GM21528 (cell line): ENCODE measurements around the gene NETO2.
"Not testable (repeated sequence)": the region's sequence is repeated elsewhere in the genome, so short reads cannot be mapped to it uniquely, and the experiment has no call there.

Source experiments
- ATAC-seq: cut with Tn5 transposase; IDR thresholded peaks from one replicate; pipeline ENCODE4 v1.9.1; 2021; ENCODE audit warnings: mild to moderate bottlenecking, moderate library complexity; ENCODE audit not compliant: unreplicated experiment, low FRiP score

NETO2 gene, protein sequence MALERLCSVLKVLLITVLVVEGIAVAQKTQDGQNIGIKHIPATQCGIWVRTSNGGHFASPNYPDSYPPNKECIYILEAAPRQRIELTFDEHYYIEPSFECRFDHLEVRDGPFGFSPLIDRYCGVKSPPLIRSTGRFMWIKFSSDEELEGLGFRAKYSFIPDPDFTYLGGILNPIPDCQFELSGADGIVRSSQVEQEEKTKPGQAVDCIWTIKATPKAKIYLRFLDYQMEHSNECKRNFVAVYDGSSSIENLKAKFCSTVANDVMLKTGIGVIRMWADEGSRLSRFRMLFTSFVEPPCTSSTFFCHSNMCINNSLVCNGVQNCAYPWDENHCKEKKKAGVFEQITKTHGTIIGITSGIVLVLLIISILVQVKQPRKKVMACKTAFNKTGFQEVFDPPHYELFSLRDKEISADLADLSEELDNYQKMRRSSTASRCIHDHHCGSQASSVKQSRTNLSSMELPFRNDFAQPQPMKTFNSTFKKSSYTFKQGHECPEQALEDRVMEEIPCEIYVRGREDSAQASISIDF

DNA sequence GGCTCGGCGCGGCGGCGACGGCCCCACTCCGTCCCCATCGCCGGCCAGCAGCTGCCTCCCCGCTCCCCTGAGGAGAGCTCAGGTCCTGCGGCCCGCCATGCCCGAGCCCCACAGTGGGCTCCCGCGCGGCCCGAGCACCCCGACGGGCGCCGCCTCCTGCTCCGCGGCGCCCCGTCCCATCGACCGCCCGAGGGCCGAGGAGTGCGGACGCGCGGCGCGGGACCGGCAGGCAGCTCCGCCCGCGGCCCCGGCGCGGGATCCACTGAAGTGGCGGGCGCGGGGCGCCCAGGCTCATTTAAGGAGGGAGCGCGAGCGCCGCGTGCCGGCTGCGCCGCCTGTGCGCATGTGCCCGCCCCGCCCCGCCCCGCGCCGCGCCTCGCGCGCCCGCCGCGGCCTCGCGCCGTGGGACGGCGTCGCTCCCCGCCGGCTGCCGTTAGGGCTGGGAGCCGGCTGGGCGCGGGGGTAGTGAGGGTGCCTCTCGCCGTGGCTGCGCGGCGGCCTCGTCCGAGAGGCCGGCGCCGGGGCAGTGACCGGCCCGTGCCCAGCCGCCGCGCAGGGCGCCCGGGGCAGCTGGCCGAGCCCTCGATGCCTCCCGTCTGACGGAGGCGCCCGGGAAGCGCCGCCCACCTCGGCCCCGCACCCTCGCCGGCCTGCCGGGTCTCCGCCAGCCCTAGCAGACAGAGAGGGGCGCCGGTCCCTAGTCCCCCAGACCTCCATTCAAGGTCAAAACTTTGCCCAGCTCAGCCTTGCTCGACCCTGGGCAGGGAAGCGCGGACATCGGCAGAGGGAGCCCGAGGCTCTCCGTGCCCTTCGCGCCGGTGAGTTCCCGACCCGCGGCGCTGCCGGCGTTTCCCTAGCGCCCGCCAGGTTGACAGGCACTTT is at the start of gene NETO2:
TSS of gene NETO2 (minus strand) at position 269 of the 882 bp plus-strand sequence. CDS start 333 bp downstream, outside the sequence.
- peak; percentile 52 for ATAC-seq

DNA sequence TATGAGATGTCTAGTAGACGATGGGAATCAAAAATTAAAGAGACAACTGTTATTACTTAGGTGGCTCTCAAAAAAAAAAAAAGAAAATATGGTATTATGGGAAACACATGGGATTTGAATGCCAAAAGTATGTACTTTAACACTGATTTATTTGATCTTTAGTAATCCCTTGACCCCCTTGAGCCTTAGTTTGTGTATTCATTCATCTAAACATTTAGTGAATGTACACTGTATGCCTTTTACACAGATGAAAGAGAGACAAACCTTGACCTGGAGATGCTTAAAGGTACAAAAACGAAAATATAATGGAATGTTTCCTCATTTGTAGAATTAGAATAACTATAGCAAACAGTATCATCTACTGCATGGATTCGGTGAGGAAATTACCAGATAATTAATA is 38.6 kb upstream of the NETO2 start:
- no peak for ATAC-seq

DNA sequence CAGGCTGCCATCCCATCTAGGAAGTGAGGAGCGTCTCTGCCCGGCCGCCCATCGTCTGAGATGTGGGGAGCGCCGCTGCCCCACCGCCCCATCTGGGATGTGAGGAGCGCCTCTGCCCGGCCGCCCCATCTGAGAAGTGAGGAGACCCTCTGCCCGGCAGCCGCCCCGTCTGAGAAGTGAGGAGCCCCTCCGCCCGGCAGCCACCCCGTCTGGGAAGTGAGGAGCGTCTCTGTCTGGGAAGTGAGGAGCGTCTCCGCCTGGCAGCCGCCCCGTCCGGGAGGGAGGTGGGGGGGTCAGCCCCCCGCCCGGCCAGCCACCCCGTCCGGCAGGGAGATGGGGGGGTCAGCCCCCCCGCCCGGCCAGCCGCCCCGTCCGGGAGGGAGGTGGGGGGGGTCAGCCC is 37.3 kb upstream of the NETO2 start:
- not testable (repeated sequence) for ATAC-seq

DNA sequence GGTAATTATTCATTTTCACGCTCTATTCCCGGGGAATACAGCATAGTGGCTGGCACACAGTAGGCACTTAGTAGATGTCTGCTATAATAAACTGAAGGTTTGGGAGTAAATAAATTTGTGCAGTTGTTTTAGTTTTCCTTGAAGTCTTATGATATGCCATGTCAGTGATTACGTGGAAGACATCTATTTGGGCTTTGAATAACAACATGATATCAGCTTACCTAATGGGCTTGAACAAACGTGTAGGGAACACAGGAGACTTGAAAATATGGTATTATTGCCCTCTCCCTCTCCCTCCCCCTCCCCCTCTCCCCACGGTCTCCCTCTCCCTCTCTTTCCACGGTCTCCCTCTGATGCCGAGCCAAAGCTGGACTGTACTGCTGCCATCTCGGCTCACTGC is 36.3 kb upstream of the NETO2 start:
- no peak for ATAC-seq

DNA sequence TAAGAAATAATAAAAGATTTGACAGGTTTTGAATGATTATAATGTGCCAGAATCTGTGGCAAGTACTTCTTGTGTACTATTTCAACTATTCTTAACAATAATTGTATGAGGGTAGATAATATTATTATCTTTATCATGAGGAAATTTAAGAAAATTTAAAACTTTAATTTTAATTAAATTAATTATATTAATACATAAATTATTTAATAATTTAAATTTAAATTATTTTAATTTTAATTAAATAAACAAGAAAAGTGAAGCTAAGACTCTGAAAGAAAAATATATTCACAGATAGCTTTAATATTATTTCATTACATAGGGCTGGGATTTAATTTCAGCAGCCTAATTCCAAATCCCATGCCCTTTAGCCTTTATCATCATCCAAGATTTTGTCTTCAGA is 31.4 kb upstream of the NETO2 start:
- no peak for ATAC-seq

DNA sequence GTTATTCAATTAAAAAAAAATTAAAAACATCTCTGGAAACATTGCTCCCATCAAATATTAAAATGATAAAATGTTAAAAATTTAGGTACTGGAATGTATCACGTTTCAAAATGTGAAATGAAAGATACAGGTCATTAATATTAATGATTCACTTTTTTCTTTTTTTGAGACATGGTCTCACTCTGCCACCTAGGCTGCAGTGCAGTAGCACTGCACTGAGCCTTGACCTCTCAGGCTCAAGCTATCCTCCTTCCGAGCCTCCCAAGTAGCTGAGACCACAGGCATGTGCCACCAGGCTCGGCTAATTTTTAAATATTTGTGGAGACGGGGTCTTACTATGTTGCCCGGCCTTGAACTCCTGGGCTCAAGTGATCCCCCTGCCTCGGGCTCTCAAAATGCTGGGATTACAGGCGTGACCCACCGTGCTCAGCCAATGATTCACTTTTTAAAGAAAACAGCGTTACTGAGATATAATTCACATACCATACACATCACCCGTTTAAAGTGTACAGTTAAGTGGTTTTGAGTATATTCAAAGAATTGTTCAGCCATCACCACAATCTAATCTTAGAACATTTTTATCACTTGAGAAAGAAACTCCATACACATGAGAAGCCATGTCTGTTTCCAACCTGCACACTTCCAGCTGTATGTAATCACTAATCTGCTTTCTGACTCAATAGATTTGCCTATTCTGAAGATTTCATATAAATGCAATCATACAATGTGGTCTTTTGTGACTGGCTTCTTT is 19.1 kb upstream of the NETO2 start:
- ATAC-seq: no peak

DNA sequence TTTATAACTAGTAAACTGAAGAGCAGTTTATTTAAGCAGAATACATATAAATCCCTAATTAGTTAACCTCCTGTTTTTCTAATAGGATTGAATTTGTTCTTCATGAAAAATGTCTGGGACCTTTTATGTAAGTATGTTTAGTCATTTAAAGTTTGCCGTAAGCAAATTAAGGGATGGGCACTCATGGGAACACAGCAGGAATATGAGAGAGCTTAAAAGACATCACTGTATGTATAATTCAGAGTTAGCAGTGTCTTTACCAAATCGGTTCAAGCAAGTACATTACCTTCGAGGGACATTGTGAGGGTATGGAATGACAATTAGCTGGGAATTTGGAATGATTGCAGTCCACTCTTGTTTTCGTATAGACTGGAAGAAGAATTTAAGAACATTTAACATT is 17.7 kb upstream of the NETO2 start:
- ATAC-seq: no peak

DNA sequence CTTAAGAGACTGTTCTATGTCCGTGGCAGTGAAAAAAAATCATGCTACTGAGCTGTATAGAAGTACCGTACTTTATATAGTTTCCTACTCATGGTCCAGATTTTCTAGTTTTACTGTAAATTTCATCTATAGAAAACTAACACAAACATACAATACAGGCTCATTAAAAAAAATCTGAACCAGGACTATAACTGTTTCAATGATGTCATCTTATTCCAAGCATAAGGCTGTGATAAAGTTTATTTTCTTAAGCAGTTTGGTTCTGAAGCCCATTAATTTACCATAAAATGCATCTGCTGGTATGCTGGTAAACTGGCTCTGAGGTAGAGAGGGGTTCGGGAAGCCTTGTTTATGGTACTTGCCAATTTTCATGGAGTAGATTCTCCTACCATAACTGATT is 16.7 kb upstream of the NETO2 start:
- no peak for ATAC-seq

DNA sequence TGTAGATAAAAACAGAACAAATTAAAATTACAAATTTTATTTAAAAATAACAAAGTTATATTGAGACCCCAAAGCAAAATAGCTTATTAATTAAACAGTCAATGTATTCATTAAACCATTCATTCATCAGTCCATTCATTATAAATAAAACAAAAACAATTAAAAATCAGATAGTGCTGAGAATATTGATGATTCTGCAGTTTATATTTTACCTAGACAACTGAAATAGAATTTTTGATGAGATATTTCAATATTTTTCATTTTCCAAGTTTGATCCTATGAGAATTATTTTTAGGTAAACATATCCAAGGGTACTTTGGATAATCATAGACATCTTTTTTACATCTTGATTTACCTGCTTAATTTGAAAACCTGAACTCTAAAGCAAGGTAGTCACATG is 15.2 kb upstream of the NETO2 start:
- no peak for ATAC-seq

DNA sequence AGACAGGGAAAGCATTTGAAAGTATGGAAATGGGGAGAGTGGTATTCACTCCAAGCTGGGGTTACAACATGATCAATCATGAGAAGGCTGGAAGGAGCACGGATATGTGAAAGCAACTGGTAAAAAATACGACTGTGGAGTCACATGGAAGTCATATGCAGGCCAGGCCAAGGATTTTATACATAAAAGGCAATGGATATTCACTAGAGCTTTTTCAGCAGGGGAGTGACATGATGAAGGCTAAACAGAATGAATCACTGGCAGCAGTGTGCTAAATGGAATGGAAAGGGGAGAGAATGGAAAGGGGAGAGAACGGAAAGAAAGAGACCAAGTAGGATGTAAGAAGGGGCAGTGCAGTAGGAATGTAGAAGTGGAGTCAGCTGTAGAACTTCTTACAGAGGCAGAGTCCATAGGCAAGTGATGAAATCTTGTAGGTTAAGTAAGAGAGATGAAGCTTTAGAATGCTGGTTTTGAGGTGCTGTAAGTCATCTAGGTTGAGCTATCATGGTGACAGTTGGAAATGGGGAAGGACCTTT is 13.0 kb upstream of the NETO2 start:
- ATAC-seq: no peak

DNA sequence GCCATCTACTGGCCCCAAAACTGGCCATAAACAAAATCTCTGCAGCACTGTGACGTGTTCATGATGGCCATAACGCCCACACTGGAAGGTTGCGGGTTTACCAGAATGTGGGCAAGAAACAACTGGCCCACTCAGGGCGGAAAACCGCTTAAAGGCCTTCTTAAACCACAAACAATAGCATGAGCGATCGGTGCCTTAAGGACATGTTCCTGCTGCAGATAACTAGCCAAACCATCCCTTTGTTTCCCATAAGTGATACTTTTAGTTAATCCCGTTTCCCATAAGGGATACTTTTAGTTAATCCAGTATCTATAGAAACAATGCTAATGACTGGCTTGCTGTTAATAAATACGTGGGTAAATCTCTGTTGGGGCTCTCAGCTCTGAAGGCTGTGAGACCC is 8.8 kb upstream of the NETO2 start:
- not testable (repeated sequence) for ATAC-seq

DNA sequence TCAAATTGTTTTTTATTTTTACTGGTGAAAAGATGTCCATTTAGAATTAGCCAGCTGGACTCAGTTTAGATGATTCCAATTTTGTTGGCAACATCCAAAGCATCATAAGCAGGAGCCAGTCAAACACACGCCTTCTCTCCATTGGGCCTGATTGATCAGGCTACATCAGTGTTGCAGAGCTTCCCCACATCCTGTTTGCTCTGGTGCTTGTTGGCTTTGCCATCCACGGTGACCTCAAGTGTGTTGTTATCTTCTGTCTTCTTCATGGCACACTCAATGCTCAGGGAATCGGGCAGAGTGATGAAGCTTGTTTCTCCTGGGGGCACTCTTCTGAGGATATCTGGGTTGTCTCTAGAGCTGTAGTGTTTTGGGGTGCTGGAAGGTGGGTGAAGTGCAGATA is 6.3 kb upstream of the NETO2 start:
- ATAC-seq: no peak

DNA sequence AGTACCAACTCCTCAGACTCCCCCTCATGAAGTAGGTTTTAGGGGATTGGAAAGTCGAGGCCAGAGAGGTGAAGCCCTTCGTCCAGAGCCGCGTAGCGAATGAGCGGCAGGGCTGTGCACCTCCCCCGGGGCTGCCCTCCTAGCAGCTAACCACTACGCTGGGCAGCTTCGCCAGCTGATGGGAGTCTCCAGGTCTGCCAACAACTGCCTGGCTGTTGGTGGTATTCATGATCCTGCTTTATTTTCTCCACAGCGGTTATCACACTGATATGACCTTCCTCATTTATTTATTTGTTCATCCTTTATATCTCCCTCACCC is 773 bp upstream of the NETO2 start:
- ATAC-seq: no peak

DNA sequence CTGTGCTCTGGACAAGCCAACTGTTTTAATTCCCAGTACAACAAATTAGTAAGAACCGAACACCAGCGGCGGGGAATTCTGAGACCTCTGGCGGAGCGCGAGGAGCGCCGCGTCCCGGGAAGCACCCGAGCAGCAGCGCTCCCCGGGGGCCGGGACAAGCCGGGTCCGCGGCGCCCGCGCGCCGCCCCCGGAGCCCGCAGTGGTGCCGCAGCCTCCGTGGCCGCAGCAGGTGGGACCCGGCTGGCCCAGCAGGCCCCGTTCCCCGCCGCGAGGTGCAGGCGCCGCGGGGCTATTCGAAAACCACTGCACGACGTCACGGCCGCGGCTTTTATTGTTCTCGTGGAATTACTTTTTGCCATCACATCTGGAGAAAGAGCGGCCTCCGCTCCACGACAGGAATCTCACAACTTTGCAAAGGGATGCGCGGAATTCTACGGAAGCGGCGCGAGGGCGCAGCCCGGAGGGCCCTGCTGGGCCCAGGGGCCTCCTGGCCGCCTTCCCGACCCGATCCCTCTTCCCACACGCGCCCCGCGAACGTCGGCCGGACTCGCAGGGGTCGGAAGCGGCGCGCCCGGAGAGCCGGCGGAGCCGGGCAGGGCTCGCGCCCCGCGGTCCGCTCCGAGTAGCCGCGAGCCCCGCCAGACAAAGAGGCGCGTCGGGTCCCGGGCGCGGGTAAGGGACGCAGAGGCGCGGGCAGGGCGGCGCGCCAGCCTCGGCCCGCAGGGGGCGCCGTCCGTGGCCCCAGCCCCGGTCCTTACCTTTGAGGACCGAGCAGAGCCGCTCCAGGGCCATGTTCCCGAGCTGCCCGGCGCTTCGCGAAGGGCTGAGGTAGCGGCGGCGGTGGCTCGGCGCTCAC is 696 bp downstream of the NETO2 start:
- peak; percentile 70 for ATAC-seq

DNA sequence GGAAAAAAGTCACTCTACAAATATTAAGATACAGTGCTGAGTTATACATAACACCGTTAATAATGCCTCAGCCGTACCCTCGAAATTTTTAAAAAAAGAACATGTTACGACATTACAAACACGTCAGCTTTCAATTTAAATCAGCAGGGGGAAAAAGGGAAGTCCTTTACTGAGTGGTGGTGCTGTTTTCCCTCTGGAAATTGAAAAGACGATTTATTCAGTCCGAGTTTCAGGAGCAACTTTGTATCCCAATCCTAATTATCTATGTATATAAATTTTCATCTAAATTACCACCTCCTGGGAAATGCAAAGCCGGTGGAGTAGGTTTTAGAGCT is 1.3 kb downstream of the NETO2 start:
- ATAC-seq: no peak

DNA sequence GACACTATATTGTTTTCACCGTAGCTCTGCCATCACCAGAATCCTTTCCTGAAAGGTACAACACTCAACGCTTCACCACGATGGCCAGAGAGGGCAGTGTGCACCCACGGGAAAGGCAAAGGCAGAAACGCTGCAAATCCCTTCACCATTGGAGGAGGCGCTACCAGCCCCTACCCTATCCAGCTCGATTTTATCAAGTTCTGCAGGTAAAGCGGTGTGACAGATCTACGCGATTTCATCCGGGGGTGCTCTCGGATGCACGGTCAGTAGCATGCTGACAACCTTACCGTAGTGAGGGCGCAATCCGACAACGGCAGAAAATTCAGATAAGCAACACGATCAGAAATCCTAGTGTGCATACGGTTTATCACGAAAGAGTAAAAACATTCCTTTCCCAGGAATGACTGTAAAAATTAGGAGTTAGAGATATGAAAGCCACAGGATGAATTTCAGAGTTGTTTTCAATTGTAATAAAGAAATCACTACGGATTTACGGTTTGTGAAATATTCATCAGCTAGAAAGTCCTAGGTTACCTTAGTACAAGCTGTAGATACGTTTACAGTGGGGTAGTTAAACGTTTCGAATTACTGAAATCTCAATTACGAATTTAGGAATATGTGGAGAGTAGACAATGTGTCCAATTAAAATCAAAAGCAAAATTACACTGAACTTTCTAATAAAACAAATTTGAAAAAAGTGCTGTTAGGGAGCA is 1.8 kb downstream of the NETO2 start:
- peak; percentile 50 for ATAC-seq

DNA sequence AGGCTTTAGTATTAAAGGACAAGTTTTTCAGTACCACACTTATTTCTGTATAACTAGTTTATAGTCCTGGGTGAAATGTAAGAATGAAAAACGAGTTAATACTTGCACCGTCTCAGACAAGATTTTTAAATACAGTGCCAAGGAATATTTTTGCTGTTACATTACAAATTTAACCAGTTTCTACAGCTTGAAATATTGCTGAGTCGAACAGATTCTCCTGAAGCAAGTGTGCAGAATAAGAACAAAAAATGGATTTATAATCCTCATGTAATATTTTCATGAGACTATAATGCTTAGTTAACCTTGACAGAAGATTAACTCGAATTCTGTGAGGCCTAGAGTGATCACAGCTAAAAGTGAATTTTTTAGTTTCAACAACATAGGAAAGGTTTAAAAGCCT is 3.1 kb downstream of the NETO2 start:
- ATAC-seq: no peak

DNA sequence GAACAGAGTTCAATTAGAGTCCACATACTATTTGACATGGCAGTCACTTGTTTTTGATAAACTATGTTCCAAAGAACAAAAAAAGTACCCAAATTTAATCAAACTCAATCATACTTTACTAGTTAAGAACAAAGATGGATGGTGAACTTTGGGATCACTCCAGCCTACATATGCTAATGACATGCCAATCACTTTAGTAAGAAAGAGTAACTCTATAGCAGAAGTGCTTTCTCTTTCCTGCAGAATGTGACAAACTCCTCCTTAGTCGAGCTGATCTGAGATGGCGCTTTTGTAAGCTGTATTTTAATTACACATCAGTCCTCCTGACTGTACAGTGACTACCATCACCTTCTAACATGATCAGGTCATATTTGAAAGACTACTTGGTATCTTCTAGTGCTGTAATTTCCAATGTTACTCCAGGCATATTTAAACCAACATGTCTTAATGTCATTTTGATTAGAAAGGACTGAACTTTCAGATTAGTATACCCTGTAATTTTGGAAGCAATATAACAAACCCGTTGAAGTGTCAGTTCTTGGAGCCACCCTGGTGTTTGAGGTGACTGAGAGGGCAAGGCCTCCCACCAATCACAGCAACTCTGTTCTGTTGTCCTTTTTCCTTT is 4.1 kb downstream of the NETO2 start:
- no peak for ATAC-seq

DNA sequence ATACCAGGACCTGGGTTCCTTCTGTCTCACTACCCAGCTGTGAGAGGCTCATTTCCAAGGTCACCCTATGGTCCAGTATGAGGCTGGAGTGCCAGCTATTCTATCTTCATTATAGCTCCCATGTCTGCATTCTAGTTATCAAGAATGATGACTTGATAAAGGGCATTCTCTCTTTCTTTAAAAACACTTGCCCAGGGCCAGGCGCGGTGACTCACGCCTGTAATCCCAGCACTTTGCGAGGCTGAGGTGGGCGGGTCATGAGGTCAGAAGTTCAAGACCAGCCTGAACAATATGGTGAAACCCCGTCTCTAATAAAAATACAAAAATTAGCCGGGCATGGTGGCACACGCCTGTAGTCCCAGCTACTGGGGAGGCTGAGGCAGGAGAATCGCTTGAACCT is 5.8 kb downstream of the NETO2 start:
- ATAC-seq: not testable (repeated sequence)
